GM12892 (cell line): ENCODE data around the gene ALKBH5.

Experiments
- DNase-seq: peaks from one replicate; pipeline ENCODE4 v3.0.0; 2011; ENCODE audit not compliant: insufficient read length
- FAIRE-seq: peaks from 2 replicates; lab custom pipeline; 2011; peaks lifted over from hg19 to GRCh38; lab: Jason Lieb, UNC
- POLR2A ChIP-seq: IDR thresholded peaks from 2 replicates; pipeline ENCODE4 v1.6.1; 2011; ENCODE audit warnings: low read depth, low read length, control low read depth
- POLR2AphosphoS5 ChIP-seq: IDR thresholded peaks from 2 replicates; pipeline ENCODE4 v1.6.1; 2011; ENCODE audit warnings: low read depth, low read length, control low read depth
- TAF1 ChIP-seq: IDR thresholded peaks from 2 replicates; pipeline ENCODE4 v1.6.1; 2011; ENCODE audit warnings: low read depth, mild to moderate bottlenecking, control low read depth, low read length, borderline replicate concordance

Gene ALKBH5

GRCh38 chr17:18145811-18146210 lies 37.8 kb upstream of the ALKBH5 start:
- TF ChIP-seq TAF1 (no peak), POLR2A (no peak), POLR2AphosphoS5 (no peak)
- FAIRE-seq (no peak), DNase-seq (no peak)

- DNase-seq (no peak), FAIRE-seq (no peak)
- TF ChIP-seq POLR2AphosphoS5 (no peak), POLR2A (no peak), TAF1 (no peak)
Measured at GRCh38 chr17:18146259-18146658, 37.4 kb upstream of the ALKBH5 start.

- FAIRE-seq (no peak), DNase-seq (no peak)
- TF ChIP-seq TAF1 = no peak
- no peak for TF ChIP-seq POLR2A
- TF ChIP-seq POLR2AphosphoS5 = no peak
Measured at GRCh38 chr17:18146980-18147379, 36.6 kb upstream of the ALKBH5 start.

DNA sequence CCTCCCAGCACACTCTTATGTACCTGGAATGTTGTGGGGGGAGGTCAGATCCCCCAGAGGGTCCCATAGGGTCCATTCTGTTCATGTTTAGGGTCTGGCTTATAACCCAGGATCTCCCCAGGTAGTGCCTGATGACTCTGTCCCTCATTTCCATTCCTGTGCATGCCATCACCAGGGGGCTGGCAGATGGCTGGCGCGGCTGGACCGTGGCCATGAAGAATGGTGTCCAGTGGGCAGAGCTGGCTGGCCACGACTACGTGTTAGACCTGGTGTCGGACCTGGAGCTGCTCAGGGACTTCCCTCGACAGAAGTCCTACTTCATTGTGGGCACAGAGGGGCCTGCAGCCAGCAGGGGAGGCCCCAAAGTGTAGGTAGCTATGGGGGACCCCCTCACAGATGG lies 35.0 kb upstream of the ALKBH5 start:
- DNase-seq (no peak), FAIRE-seq (no peak)
- TF ChIP-seq POLR2A = no peak
- no peak for TF ChIP-seq POLR2AphosphoS5
- no peak for TF ChIP-seq TAF1

DNA sequence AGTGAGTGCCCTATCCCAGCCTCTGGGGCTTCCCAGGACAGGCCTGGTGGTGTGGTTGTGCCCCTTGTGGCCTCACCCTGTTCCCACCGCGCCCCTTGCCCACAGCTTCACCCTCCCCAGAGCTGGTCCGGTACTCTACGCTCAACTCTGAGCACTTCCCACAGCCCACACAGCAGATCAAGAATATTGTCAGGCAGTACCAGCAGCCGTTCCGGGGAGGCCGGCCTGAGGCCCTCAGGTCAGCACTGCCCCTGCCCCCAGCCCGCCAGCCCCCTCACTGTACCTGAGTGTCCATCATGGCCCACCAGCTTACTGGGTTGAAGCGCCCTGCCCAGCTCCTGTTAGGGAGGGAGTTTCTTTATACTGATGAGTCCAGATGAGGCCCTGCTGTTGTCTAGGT lies 32.3 kb upstream of the ALKBH5 start:
- no peak for DNase-seq
- TF ChIP-seq POLR2AphosphoS5 (no peak), POLR2A (no peak), TAF1 (no peak)
- no peak for FAIRE-seq

DNA sequence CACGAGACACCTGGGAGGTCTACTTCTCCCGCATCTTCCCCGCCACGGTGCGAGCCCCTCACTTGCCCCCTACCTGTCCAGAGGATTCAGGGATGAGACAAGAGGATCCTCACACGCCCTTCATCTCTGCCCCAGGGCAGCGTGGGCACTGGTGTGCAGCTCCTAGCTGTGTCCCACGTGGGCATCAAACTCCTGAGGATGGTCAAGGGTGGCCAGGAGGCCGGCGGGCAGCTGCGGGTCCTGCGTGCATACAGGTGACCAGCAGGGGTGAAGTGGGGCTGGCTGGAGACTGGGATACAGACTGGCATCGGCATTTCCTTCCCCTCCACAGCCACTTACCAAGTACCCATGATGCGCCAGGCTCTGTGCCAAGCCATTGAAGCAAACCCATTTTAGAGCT lies 28.4 kb upstream of the ALKBH5 start:
- no peak for TF ChIP-seq TAF1
- no peak for TF ChIP-seq POLR2A
- TF ChIP-seq POLR2AphosphoS5 = no peak
- FAIRE-seq (no peak), DNase-seq (no peak)

DNA sequence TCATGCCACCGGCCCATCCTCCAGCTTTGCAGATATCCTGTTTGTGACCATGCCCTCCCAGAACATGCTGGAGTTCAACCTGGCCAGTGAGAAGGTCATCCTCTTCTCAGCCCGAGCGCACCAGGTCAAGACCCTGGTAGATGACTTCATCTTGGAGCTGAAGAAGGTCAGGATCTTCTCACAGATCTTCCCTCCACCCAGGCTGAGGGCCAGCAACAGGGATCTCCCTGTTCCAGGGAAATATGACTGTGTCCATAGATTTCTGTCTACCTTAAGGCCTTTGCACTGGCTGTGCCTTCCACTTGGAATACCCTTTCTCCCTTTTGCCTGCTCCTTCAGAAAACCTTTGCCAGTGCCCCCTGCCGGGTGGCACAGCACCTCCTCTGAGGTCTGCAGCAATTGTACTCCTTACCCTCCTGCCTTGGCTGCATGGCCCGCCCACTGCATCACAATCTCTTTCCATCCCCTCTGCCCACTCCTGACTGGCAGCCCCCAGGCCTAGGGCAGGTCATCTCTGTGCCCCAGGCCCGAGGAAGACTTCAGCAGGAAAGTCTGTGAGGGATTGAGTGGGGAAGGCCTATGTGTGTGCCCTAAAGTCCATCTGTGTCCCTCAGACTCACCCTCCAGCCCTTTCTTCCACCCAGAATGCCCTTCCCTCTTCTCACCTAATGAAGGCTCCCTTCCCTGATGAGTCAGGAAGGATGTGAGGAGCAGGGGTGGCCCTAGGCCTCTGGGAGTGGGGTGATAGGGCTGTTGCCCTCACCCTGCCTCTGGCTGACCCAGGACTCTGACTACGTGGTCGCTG lies 27.3 kb upstream of the ALKBH5 start:
- TF ChIP-seq POLR2A (no peak), TAF1 (no peak), POLR2AphosphoS5 (no peak)
- FAIRE-seq (no peak), DNase-seq (no peak)

DNA sequence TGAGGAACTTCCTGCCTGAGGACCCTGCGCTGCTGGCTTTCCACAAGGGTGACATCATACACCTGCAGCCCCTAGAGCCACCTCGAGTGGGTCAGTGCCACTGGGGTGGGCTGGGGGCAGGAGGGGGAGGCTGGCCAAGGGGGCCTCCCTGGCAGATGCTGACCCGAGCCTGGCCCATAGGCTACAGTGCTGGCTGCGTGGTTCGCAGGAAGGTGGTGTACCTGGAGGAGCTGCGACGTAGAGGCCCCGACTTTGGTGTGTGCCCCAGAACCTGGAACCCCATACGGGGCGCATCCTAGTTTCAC lies 26.7 kb upstream of the ALKBH5 start:
- peak; percentile 48 for FAIRE-seq
- TF ChIP-seq POLR2A (no peak), TAF1 (no peak), POLR2AphosphoS5 (no peak)
- DNase-seq = no peak

DNA sequence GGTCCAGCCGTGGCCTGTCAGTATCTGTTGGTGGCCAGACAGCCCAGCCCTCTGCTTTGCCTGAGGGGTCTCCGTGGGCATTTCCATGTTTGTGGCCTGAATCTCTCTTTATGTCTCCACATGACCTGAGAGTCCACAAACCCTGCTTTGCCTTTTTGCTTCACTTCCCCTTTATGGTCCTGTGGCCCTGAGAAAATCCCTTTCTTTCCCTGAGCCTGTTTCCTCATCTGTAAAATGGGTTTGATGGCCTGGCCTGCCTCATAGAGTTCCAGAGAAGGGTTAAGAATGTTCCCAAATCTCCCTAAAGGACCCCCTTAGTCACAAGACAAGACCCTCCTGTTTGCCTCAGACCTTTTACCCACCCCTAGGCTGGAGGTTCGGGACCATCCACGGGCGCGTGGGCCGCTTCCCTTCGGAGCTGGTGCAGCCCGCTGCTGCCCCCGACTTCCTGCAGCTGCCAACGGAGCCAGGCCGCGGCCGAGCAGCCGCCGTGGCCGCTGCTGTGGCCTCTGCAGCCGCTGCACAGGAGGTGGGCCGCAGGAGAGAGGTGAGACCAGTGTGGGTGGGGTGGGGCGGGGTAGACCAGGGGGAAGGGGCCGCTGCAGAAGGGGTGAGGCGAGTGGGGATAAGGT lies 26.2 kb upstream of the ALKBH5 start:
- no peak for DNase-seq
- TF ChIP-seq POLR2AphosphoS5 (no peak), TAF1 (no peak), POLR2A (no peak)
- FAIRE-seq = peak; percentile 30

DNA sequence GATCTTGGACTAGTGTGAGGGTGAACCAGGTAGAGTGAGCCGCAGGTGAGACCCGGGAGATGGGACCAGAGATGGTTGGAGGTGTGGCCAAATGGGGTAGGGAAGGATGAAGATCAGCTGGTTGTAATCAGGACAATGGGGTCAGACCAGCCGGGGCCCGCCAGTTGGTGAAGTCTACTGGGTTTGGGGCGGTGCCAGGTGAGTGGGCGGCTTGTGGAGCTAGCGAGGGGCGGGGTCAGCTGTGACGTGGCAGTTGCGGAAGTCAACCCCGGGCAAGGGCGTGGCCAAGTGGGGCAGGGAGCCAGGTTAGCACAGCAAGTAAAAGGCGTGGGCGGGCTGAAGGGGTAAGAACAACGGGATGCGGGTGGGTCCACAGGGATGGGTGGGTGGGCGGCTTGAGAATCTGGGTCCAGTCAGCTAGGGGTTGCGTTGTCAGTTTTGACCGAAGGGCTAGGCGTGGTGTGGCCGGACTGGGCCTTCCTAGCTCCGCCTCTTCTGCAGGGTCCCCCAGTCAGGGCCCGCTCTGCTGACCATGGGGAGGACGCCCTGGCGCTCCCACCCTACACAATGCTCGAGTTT lies 25.5 kb upstream of the ALKBH5 start:
- TF ChIP-seq TAF1 (no peak), POLR2AphosphoS5 (no peak)
- peak; percentile 99 for FAIRE-seq
- DNase-seq = peak; percentile 95

DNA sequence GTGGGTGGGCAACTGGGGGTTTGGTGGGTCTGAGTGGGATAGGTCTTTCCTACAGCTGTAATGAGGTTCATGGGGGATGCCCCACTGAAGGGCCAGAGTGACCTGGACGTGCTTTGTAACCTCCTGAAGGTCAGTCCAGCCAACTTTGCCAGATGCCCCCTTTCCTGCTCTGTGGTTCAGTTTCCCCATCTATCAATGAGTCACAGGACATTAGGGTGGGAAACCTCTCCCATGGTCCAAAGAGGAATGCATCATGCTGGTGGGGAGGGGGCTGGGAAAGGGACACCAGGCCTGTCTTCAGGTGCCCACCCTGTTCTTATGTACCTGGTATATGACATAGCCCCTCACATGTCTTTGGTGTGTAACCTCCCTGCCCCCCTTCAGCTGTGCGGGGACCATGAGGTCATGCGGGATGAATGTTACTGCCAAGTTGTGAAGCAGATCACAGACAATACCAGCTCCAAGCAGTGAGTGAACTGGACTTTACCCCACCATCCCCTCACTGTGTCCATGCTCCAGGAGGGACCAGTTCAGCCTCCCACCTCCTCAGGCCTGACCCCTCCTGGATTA lies 24.0 kb upstream of the ALKBH5 start:
- DNase-seq = no peak
- peak; percentile 54 for FAIRE-seq
- TF ChIP-seq POLR2AphosphoS5 = no peak
- no peak for TF ChIP-seq TAF1
